GM19468 (cell line): Measurements from ENCODE around the gene MMEL1.

Experiments used
- ATAC-seq: cut with Tn5 transposase; IDR thresholded peaks from one replicate; pipeline ENCODE4 v1.9.1; 2021; ENCODE audit warnings: mild to moderate bottlenecking, moderate library complexity, moderate number of reproducible peaks; ENCODE audit not compliant: unreplicated experiment; ENCODE audit errors: extremely low read depth

The MMEL1 gene

DNA sequence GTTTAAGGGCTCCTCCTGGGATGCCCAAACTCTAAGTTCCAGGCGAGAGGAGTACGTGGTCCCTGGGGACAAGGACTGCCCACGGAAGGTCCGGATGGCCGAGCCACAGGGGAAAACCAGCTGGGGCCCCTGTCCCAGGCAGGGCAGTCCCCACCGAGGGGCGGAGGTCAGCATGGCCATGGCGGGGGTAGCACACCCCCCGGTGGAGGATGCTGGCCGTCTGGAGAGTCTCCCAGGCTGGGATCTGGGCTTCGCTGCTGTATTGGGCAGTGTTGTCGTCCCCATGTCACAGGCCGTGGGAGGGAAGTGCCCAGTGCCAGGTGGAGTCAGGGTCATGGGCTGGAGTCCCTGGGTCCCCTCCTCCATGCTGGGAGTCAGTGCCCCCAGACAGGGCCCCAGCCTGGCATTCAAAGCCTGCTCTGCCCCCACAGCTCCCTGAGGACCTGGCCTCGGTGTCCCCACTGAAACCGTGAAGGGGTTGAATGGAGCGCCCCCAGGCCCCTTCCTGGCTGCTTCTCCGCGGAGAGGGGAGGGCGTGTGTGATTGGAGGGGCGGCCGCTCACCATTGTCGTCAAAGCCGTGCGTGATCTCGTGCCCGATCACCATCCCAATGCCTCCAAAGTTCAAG is 39.5 kb downstream of the MMEL1 start:
- ATAC-seq: no peak

DNA sequence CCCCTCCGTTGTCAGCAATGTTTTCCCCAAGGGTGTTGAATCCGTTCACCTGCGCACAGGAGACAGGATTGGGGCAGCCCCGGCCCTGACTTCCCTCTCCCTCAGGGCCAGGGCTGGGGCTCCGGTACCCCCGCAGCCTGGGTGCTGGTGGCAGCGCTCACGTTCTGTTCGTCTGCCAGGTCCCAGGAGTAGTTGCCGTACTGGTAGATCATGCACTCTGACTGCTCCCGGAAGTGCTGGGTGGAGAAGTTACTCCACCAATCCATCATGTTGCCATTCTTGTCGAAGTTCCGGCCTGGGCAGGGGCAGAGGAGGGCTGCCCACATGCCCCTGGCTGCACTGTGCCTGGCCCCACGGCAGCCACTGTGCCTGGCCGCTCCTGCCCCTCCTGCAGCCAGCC is 40.1 kb downstream of the MMEL1 start:
- no peak for ATAC-seq

DNA sequence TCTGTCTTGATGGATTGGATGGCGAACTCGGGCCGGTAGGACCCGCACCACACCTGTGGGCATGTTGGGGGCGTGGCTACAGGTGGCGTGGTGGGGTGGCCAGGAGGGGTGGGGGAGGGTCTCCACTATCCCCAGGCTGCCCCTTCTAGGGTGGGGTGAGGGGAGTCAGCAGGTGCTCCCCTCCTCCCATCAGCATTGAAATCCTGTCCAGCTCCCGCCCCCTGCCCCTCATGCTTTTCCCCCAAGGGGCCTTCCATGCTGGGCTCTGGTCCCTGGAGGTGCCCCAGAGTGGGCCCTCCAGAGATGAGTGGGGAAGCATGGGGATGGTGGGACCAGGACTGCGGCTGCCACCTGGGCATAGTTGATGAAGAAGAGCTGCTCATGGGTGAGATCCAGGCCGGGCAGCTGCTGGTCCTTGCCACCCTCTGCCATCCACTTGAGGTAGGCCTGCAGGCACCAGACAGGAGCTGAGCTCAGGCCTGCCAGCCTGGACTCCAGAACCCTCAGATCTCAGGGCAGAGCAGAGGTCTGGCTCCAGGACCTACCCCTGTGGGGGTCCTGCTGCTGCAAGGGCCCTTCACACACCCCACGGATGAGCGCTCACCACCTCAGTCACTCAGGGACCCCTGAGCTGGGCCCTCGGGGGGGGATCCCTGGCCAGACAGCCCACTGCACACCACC is 41.1 kb downstream of the MMEL1 start:
- no peak for ATAC-seq

DNA sequence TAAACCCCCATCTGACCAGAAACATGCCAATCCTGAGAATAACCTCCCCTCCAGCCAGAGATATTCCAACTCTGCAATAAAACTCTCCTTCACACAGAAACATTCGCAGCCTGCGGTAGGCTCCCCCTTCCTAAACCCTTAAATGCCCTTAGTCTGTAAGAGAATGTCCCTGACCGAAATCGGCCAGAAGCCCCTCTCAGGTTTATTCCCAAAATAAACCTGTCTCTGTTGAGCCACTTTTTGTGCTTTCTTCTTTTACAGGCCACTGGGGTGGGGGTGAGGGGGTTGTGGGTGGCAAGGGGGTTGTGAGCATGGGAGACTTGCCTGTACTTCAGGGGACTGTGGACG is 41.6 kb downstream of the MMEL1 start:
- ATAC-seq: no peak

DNA sequence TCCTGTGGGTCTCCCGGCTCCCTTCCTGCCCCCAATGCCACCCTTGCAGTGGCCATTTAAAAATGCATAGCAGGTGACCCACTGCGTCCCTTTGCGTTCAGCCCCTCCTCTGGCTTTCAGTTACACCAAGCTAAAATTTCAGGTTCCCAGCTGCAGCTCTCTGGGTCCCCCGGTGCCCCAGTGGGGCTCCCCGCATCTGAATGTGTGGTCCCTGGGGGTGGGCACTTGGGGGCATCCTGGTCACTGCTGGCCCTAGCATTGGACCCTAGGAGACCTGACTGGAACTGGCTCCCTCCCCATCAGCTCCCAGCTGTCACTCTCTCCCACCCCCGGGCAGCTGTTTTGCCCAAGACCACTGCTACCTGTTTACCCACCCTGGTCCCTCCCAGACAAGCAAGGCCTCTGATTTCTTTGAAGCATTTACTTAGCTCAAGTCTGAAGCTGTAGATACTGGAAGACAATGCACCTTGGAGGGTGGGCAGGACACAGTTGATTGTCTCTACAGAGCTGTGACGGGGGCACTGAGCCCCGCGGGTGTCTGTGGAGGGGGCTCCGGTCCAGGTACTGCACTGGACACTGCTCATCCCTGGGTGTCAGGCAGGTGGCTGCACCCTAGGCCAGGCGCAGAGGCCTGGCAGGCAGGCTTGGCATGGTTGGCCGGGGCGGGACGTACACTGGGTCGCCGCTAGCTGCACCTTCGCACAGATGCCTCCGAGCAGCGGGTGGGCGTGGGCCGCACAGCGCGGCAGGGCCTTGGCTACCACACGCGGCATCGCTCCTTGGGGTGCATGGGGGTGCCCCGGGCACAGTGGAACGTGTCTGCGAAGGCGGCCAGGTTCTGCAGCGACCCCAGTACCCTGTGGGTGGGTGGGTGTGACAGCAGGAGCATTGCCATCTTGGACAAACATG is 42.3 kb downstream of the MMEL1 start:
- ATAC-seq: no peak

DNA sequence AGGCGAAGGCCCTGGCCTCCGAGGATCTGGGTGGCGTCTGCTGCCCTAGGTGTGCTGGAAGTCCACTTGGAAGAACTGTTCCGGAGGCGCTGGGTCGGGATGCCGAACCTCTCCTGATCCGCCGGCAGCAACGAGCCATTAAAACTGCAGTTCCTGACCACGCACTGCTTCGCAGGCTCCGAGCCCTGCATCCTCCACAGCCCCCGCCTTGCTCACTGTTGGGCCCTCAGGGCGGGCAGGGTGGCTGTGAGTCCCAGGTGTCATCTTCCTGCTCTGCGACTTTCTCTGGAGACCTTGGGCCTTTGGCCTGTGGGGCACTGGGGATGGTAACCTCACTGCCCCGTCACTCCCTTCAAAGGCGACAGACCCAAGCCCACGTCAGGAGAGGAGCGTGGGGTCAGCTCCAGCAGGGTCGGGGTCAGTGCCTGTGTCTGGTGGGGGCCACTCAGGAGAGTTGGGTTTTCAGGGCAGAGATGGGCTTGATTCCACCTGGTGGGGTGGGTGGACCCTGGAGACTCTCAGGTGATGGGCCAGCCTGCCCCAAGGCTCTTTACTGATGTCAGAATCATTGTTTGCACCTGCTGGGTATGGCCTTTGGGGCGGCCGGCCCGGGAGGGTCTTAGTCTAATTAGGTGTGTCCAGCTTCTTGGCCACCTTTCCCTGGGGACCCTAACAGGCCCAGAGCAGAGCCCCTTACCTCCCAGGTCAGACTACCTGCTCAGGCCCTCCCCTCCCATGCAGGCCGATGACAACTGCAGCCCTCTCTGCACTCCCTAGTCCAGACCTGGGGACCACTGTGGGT is 43.2 kb downstream of the MMEL1 start:
- no peak for ATAC-seq

DNA sequence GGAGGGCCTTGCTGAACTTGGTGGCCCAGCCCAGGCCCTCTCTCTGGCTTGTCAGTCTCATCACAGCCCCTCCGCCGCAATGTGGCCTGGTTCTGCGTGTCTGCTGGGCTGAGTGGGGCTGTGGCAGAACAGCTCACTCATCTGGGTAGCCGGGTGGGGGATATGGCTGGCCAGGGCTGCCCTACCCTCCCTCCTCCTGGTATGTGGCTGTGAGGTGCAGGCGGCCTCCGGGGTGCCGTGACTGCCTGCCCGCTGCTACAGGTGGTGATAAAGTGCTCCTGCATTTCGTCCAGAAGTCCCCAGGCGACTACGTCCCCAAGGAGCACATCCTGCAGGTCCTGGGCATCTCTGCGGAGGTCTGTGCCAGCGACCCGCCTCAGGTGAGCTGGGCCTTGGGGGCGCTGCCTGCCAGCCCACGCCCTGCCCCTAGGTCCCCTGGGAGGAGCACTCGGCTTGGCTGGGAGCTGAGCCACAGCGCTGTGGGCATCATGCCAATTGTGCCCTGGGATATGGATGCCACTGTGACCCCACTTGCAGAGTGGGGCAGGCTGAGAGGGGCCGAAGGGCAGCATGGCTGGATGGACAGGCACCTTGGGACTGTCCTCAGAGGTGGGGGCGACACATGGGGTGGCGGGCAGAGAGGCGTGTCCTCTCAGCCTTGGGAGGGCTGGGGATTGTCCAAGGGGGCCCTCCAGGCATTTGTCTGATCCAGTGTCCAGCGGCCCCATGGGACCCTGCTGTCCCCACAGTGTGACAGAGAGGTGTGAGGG is 44.0 kb downstream of the MMEL1 start:
- ATAC-seq: no peak

DNA sequence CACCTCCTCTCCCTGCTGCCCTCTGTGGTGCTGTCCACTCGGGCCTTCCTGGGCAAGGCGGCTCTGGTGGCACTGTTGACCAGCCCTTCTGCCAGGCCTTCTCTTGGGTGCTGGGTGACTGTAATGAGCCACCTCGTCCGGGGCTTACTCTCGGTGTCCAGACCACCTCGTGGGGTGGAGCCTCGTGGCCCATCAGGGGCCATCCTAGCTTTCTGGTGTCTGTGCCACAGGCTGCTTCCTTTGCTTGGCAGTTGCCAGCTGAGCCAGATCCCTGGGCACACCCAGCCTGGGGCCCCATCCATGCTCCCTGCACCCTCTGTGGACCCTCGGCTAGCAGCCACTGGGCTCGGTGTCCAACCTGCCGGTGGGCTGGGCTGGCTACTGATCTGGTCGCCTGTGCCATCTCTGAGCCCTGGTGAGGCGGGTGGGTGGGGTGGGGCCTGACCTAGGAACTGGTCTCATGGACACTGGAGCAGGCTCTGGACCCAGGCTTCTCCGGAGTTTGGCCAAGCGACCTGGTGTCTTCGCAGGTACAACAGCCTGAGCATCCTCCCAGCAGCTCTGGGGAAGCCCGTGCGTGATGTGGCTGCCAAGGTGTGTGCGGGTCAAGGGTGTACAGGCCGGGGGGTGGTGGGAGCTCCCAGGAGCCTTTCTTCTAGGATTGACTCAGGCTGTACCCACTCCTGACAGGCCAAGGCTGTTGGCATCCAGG is 44.8 kb downstream of the MMEL1 start:
- ATAC-seq: no peak

DNA sequence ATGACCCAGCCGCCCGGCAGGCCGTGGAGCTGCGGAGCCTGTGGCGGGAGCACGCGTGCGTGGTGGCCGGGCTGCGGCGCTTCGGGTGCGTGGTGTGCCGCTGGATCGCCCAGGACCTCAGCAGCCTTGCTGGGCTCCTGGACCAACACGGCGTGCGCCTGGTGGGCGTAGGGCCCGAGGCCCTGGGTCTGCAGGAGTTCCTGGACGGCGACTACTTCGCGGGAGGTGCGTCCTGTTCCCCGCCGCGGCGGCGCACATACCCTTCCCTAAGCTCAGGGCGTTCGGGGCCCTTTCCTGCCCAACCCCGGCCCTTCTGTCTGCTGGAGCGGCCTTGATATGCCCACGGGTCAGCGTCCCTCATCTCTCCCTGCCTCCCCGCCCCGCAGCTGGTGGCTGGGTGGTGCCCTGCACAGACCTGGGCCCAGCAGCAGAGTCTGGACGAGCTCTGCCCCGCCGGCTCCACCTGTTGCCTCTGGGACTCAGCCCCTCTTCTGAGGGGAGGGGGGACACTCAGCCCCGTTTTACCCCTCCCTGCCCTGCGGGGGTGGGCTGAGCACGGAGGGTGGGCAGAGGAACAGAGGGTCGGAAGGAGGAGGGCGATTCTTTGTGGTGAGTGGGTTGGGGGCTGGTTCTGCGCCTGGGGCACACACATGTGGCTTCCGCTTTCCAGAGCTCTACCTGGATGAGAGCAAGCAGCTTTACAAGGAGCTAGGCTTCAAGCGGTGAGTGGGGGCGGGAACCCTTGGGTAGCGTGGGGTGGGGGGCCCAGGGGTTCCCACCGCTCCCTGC is 45.6 kb downstream of the MMEL1 start:
- no peak for ATAC-seq

DNA sequence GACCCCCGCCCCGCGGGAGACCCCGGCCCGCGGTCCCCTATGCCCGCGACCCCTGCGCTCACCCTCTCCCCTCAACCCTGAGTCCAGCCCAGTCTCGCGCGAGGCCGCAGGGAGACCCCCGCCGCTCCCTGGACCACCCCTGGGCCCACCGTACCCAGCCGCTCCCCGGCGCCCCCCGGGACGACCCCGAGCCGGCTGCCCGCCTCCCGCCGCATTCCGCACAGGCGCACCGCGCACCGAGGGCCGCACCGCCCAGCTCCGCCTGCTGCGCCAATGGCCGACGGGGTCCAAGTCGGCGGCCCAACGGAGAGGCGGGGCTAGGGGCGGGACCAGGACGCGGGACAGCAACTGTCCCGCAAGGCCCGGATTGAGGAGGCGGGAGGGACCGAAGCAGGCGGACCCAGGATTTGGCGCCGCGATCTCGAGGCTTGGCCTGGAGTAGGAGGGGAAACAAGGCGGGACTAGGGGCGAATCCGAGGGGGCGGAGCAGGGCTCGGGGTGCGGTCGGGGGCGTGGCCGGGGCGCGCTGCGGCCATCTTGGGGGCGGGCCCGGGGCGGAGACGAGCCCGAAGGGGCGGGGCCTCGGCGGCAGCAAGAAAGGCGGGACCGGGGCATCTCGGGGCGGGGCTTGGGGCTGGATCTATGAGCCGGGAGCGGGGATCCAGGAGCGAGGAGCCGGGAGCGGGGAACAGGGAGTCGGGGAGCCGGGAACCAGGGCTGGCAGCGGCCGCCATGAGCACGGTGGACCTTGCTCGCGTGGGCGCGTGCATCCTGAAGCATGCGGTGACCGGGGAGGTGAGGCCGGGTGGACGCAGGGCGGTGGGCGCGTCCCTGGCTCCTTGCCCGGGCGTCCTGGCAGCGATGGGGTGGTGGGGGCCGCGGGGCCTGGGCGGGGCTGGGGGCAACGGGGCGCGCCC is 46.4 kb downstream of the MMEL1 start, which contains the start of gene PRXL2B:
PRXL2B (plus strand) TSS at position 624 of the 917 bp plus-strand sequence; CDS start at position 733, 109 bp downstream.
- peak; percentile 52 for ATAC-seq

DNA sequence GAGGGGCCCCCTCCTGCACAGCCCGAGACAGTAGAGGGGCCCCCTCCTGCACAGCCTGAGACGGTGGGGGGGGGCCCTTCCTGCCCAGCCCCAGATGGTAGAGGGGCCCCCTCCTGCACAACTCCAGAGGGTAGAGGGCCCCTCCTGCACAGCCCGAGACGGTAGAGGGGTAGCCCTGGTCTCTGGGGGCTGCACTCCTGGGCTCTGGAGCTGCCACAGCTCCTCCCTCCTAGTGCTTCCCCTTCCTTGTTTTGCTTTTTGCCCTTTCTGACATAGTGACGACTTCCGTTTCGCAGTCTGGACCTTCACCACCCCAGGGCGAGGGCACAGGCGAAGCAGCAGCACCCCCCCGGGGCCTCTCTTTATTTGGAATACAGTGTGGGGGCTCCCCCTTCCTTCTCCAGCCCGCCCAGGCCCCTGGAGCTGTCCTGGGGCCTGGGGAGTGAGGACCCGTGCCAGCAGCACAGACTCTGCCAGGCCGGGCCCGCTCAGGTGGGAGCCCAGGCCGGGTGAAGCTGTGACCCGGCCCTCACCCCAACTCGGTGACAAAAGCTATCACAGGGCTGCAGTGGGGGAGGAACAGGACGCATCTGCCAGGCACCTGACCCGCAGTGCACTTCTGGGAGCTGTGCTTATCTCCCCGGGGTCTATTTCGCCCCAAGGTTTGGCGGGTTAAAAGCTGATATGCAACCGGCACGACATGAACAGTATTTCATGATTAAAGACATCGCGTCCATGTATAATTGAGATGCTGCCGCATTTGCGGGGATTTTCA is 47.3 kb downstream of the MMEL1 start:
- ATAC-seq: no peak

DNA sequence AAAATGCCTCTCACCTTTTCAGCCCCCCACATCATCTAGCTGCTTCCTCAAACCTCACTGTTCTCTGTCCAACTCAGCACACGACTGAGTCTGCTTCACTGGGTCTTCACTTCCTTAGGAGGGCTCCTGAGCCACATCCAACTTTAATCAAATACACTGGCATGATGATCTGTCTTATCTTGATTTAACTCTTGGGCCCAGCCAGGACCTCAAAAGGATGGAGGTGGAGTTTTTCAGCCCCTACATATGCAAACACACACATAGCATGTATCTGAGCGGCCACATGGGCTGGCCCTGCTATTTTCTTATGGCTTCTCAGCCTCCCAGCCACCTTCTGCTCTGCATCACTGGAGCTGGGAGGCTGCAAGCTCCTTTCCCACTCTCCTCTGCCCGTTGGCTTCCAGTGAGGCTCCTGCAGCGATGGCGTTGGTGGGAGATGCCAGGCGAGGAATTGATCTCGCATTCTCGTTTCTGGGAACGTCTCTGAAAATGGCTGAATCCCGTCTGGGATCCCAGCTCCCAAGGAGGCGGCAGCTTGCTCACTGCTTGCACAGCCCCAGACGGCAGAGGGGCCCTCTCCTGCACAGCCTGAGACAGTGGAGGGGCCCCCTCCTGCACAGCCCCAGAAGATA is 48.0 kb downstream of the MMEL1 start:
- ATAC-seq: no peak

DNA sequence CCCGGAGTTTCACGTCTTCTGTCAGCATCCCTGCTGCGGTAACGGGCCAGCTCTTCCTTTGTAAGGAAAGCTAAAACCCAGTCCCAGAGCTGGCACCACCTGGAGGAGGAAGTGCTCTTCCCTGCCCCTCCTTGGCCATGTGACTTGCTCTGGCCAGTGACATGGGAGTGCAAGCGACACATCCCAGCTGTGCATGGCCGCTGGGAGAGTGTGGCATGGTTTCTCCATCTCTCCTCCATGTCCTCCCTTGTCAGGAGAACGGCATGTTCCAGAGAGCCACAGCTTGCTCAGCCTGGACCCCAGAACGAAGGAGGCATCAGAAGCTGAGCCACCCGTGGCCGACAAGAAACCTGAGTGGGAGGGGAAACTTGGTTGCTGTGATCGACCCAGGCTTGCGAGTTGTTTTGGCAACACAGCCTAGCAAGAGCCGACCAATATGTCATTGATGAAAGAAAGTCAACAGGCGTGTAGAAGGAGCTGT is 48.9 kb downstream of the MMEL1 start:
- ATAC-seq: no peak

DNA sequence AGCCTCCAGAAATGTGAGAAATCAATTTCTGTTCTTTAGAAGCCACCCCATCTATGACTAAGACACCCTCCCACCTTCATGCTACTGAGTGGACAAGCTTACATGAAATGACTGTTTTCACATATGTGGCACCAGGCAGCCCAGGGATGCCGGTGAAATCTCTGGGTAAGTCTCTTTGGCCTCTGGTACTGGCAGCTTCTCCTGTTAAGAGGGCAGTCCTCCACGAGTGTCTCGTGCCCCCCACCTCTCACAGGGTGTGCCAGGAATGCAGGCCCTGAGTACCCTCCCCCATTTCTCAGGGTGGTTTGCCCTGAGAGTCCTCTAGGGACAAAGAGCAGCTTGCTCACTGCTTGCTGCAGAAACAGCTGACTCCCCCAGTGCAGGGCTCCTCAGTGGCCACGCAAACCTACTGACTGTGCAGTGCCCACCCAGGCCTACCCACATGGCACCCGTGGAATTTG is 49.5 kb downstream of the MMEL1 start:
- ATAC-seq: no peak

DNA sequence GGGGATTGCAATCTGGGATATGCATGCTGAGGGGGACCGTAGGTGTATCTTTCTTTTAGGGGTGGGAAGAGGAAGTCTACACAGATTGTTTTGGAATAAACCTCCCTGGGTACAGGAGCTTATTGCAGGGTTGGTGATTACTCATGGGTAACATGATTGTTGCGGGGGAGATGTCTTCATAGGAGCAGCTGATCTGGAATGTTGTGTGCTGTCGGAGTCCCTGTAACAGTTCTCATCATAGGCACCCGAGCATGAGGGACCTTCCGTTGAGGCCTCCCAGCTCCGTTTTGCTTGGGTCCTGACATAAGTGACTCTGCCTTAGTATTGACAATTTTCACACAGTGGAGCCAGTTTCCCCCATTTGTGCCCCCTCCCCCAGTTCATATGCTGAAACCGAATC is 50.4 kb downstream of the MMEL1 start:
- no peak for ATAC-seq

DNA sequence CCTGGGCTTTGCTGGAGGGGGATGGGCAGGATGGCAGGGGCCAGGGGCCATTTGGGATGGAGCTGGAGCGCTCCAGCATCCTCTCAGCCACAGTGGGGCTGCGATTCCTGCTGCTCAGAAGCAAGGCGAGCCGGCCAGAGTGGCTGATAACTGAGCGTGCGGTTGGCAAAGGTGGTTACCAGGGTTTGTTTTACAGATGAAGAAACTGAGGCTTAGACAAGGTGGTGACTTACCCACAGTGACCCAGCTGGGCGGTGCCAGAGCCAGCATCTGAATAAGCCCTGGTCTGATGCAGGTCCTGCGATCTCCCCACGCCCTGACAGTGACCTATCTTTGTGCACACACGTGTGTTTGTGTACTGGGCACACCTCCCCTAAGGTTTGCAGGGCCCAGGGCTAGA is 52.1 kb downstream of the MMEL1 start:
- no peak for ATAC-seq
